Germinal center (tissue), 1 donor: ENCODE results near the gene CCL14.
"Not testable (repeated sequence)": the region's sequence is repeated elsewhere in the genome, so short reads cannot be mapped to it uniquely, and the experiment has no call there.

Experiments used
- DNase-seq: peaks from one replicate; pipeline ENCODE4 v3.0.0; 2012; ENCODE audit warnings: mixed read lengths, low spot score

The CCL14 gene

GRCh38 chr17:35942588-35943186 lies 43.8 kb downstream of the CCL14 start:
- no peak for DNase-seq

- not testable (repeated sequence) for DNase-seq
Observed at GRCh38 chr17:35938492-35938891, 48.0 kb downstream of the CCL14 start.

GRCh38 chr17:35936063-35936462 lies 50.5 kb downstream of the CCL14 start:
- DNase-seq, result no peak

DNA sequence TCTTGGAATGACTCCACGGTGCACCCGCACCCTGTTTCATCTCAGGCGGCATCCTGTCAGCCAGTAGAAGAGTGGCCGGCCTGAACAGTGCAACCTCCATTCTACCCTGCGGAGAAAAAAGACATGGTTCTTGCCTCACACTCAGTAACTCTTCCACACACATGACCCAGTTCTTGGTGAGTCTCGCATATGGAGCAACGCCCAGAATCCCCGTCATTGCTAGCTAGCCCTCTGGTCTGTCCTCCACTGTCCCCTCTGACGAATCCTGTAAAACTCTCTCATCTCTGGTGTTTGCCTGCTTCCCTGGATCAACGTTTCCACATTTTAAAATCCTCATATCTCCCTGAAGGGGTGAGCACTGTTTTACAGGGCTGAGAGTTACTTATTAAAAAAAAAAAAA lies 51.8 kb downstream of the CCL14 start:
- DNase-seq, result no peak
